ENCODE data around the gene MACF1. TPM values are rescaled to one million over a fixed set of nuclear protein-coding genes. Genes with fewer than 3 reads are reported as not detected.
A peak's percentile ranks its signal among the peaks of the same experiment; 100 is the strongest.

The MACF1 gene
- total and polyA plus RNA-seq, 8 donors = 16.8 to 662 (median 236) TPM

DNA sequence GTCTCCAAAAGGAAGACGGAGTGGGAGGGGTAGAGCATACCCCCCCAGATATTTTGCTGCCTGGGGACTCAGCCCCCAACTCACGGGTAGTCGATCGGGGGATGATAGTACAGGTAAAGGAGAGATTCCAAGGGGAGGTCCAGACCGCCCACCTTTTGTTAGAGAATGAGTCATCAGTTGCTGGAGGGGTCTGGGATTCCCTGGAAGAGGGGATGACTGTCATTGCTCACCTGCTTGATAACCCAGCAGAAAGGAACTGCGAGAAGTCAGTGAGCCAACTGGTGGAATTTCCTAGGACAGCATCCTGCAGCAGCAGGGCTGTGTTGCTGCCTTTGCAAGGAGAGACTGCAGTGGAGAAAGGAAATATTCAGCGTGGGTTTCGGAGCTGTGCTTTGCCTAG, 64.4 kb downstream of the MACF1 start:
- peaks cover 33 to 84% (median 57%) of the 10 kb centered on the region in 4 donors for H3K4me1 ChIP-seq
- no peak for TF ChIP-seq POLR2AphosphoS5 (IDR thresholded peaks at IDR 0.05)
- TF ChIP-seq, protein P1, sequence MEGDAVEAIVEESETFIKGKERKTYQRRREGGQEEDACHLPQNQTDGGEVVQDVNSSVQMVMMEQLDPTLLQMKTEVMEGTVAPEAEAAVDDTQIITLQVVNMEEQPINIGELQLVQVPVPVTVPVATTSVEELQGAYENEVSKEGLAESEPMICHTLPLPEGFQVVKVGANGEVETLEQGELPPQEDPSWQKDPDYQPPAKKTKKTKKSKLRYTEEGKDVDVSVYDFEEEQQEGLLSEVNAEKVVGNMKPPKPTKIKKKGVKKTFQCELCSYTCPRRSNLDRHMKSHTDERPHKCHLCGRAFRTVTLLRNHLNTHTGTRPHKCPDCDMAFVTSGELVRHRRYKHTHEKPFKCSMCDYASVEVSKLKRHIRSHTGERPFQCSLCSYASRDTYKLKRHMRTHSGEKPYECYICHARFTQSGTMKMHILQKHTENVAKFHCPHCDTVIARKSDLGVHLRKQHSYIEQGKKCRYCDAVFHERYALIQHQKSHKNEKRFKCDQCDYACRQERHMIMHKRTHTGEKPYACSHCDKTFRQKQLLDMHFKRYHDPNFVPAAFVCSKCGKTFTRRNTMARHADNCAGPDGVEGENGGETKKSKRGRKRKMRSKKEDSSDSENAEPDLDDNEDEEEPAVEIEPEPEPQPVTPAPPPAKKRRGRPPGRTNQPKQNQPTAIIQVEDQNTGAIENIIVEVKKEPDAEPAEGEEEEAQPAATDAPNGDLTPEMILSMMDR (IDR thresholded peaks at IDR 0.05) = no peak
- TF ChIP-seq POLR2A (IDR thresholded peaks at IDR 0.05) = no peak
- no peak for TF ChIP-seq EP300 (IDR thresholded peaks at IDR 0.05)
- peak overlapping the region; percentile 42 to 86 (median 81) for H3K27ac ChIP-seq
- no peaks in the 10 kb centered on the region for H3K27me3 ChIP-seq
- peak overlapping the region; percentile 32 to 39 (median 32) for H3K4me3 ChIP-seq
- no peaks in the 10 kb centered on the region for H3K9me3 ChIP-seq
- DNase-seq = peak in 1 of 2 donors; percentile 31
- 66 to 76% (median 74%) methylated on average over 8 of the region's 8 CpGs for WGBS, 5 donors
- no peaks in the 10 kb centered on the region for H3K36me3 ChIP-seq
- intact Hi-C loops (cut with DNase I; ENCODE audit: low total_unique reads) = no loop called here

DNA sequence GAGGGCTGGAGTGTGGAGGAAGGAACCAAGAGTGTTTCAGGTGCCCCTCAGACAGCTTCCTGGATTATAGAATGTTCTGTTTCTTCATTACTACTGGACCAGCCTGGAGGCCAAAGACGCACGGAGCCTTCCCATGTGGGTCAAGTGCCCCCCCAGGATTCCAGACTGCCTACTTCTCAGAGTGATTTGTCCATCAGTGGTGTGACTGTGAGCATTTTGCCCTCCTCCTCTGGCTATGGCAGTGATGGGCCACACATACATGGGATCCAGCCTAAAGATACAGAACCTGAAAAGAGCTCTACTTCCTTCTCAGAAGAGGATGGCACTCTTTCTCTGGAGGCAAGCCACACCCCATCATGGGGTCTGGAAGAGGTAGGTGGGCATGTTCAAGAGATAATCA, 64.9 kb downstream of the MACF1 start:
- intact Hi-C loops (cut with DNase I; ENCODE audit: low total_unique reads) = no loop called here
- 52 to 76% (median 71%) methylated on average over 2 of the region's 2 CpGs for WGBS, 5 donors
- DNase-seq = no peak
- Histone ChIP-seq H3K27me3 (no peaks in the 10 kb centered on the region), H3K9me3 (no peaks in the 10 kb centered on the region), H3K4me3 (peak overlapping the region; percentile 0 to 32 (median 4)), H3K27ac (peak overlapping the region in 4 of 5 donors; percentile 68 to 86 (median 82)), H3K4me1 (peaks cover 33 to 84% (median 58%) of the 10 kb centered on the region in 4 donors), H3K36me3 (no peaks in the 10 kb centered on the region)
- TF ChIP-seq EP300 (IDR thresholded peaks at IDR 0.05) (no peak), POLR2A (IDR thresholded peaks at IDR 0.05) (no peak), POLR2AphosphoS5 (IDR thresholded peaks at IDR 0.05) (no peak)
- TF ChIP-seq, protein P1 (IDR thresholded peaks at IDR 0.05) = no peak

- peak overlapping the region in 4 of 5 donors; percentile 68 to 86 (median 82) for H3K27ac ChIP-seq
- H3K4me1 ChIP-seq = peaks cover 33 to 84% (median 60%) of the 10 kb centered on the region in 4 donors
- peak in 1 of 2 donors; percentile 42 for DNase-seq
Measured at GRCh38 chr1:39269791-39270342, 65.4 kb downstream of the MACF1 start.

DNA sequence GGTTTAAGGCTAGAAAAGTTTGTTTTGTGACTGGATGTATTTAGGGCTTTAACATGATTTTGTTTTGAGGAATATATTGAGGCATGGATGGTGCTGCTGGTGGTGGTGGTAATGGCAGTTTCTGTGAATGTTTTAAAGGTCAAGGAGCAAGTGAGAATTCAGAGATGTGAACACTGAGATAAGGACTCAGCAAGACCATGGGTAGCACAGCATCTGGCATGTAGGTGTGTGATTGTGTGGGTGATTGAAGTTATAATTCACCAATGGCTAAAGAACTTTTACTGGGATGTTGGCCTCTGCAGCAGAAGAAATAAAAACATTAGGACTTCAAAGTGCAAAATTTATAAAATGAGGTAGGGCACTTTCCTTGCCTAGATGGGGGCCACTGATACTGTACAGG, 65.9 kb downstream of the MACF1 start:
- no peak for DNase-seq
- Histone ChIP-seq H3K27me3 (no peaks in the 10 kb centered on the region), H3K36me3 (no peaks in the 10 kb centered on the region), H3K4me1 (peaks cover 33 to 83% (median 60%) of the 10 kb centered on the region in 4 donors), H3K9me3 (no peaks in the 10 kb centered on the region), H3K27ac (peak overlapping the region; percentile 25 to 86 (median 81)), H3K4me3 (peak overlapping the region in 1 of 4 donors; percentile 0)
- intact Hi-C loops (cut with DNase I; ENCODE audit: low total_unique reads) = no loop called here
- TF ChIP-seq POLR2AphosphoS5 (IDR thresholded peaks at IDR 0.05) = no peak
- no peak for TF ChIP-seq EP300 (IDR thresholded peaks at IDR 0.05)
- TF ChIP-seq, protein P1 (IDR thresholded peaks at IDR 0.05) = no peak
- no peak for TF ChIP-seq POLR2A (IDR thresholded peaks at IDR 0.05)

More at GRCh38 chr1:39269791-39270342, 65.4 kb downstream of the MACF1 start:
- 66 to 85% (median 79%) methylated on average over 4 of the region's 4 CpGs for WGBS, 5 donors
- Histone ChIP-seq H3K9me3 (no peaks in the 10 kb centered on the region), H3K36me3 (no peaks in the 10 kb centered on the region), H3K27me3 (no peaks in the 10 kb centered on the region), H3K4me3 (peak overlapping the region; percentile 0 to 32 (median 4))
- TF ChIP-seq, protein P1 (IDR thresholded peaks at IDR 0.05) = no peak
- peak in 1 of 3 donors; percentile 34 for TF ChIP-seq POLR2AphosphoS5 (IDR thresholded peaks at IDR 0.05)
- intact Hi-C loops (cut with DNase I; ENCODE audit: low total_unique reads) = no loop called here
